Adrenal gland (tissue), 5 donors: ENCODE data around the gene HSDL2.

ENCODE experiments used
- POLR2A ChIP-seq, 2 donors: fragments of 450-650 bp; IDR thresholded peaks; one replicate each; pipeline ENCODE4 v1.6.1; 2017; ENCODE audit warnings: antibody characterized with exemption in 2 of 2, mild to moderate bottlenecking in 2 of 2, moderate library complexity in 1 of 2
- TF ChIP-seq, protein P1 (sequence below), 6 experiments: fragments of 450-650 bp in 4 of 6; fragments of 200-600 bp in 2 of 6; sonication (generic) in 1 of 6; IDR thresholded peaks; 1 replicate in 5 of 6; 2 replicates in 1 of 6; pipeline versions ENCODE4 v1.5.1 to v1.8.0; 2016 to 2021; ENCODE audit warnings: antibody characterized with exemption in 6 of 6, mild to moderate bottlenecking in 2 of 6, moderate library complexity in 1 of 6
- donor health status: DM: no; HTN: no; CAD: no.

DNA sequence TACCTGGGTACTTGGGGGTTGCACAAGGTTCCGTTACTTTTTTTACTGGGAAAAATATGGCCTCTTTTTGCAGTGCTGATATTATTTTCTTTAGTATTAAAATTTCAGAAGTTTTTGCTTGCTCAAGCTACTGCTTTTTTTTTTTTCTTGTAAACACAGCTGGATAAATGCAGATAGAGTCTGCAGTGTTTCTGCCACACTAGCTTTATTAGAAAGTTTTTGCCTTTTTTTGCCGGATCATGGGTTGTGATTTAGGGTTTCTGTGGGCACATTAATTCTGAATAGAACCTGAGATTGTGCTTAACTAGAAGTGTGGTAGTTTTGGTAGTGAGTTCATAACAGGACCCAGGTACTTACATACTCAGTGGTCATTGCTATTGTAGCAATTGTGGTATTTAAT lies 126.7 kb downstream of the HSDL2 start:
- TF ChIP-seq, protein P1, sequence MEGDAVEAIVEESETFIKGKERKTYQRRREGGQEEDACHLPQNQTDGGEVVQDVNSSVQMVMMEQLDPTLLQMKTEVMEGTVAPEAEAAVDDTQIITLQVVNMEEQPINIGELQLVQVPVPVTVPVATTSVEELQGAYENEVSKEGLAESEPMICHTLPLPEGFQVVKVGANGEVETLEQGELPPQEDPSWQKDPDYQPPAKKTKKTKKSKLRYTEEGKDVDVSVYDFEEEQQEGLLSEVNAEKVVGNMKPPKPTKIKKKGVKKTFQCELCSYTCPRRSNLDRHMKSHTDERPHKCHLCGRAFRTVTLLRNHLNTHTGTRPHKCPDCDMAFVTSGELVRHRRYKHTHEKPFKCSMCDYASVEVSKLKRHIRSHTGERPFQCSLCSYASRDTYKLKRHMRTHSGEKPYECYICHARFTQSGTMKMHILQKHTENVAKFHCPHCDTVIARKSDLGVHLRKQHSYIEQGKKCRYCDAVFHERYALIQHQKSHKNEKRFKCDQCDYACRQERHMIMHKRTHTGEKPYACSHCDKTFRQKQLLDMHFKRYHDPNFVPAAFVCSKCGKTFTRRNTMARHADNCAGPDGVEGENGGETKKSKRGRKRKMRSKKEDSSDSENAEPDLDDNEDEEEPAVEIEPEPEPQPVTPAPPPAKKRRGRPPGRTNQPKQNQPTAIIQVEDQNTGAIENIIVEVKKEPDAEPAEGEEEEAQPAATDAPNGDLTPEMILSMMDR (IDR thresholded peaks at IDR 0.05), result no peak
- TF ChIP-seq POLR2A (IDR thresholded peaks at IDR 0.05), result no peak
